Activated CD8-positive, alpha-beta T cell treated with anti-CD3 and anti-CD28 coated beads, Interleukin-2, amount 10 ng/mL, durations not matched to agents 7 days and 5 days (primary cell): ENCODE data around the gene SHISA5. TPM values are rescaled to one million over a fixed set of nuclear protein-coding genes. Genes with fewer than 3 reads are reported as not detected.

Experiments used
- ATAC-seq: fragments of 150-1000 bp; cut with Tn5 transposase; one replicate; pipeline ENCODE4 v1.10.0; 2021; ENCODE audit warnings: moderate library complexity
- CTCF ChIA-PET: fragments of 350-600 bp; sonication (Branson Sonifier 250); formaldehyde crosslinking; loops from one replicate; lab custom pipeline; 2021; ENCODE audit warnings: antibody characterized with exemption; lab: Charles Lee
- POLR2A ChIA-PET: fragments of 350-600 bp; sonication (Branson Sonifier 250); formaldehyde crosslinking; loops from one replicate; lab custom pipeline; 2021; ENCODE audit warnings: antibody characterized with exemption; lab: Charles Lee
- DNase-seq: peaks from one replicate; pipeline ENCODE4 v3.0.0-alpha.2; 2020
- H3K27ac Mint-ChIP-seq: one replicate; pipeline ENCODE4 v1.8.0; 2021; ENCODE audit warnings: mild to moderate bottlenecking, mixed read lengths
- H3K27me3 Mint-ChIP-seq: one replicate; pipeline ENCODE4 v1.8.0; 2021; ENCODE audit warnings: low read depth, mixed read lengths
- H3K36me3 Mint-ChIP-seq: one replicate; pipeline ENCODE4 v1.8.0; 2021; ENCODE audit warnings: low read depth, mixed read lengths
- H3K4me1 Mint-ChIP-seq: one replicate; pipeline ENCODE4 v1.8.0; 2021; ENCODE audit warnings: low read depth, mixed read lengths
- H3K4me3 Mint-ChIP-seq: one replicate; pipeline ENCODE4 v1.8.0; 2021; ENCODE audit warnings: mild to moderate bottlenecking, mixed read lengths
- H3K9me3 Mint-ChIP-seq: one replicate; pipeline ENCODE4 v1.8.0; 2022; ENCODE audit warnings: mixed read lengths; ENCODE audit not compliant: insufficient read depth
- total RNA-seq, 2 experiments: library from RNA; stranded (reverse); gene quantifications; one replicate each; pipeline ENCODE4 v1.2.3, GENCODE V29; 2021

Gene SHISA5
- total RNA-seq, 2 experiments from 2014 or later: 195 to 201 TPM

- ATAC-seq: no peak
- Mint-ChIP-seq H3K27ac (no peak overlapping the region), H3K36me3 (peaks cover 41% of the 10 kb centered on the region), H3K9me3 (no peaks in the 10 kb centered on the region), H3K4me1 (peaks cover 19% of the 10 kb centered on the region), H3K4me3 (no peak overlapping the region), H3K27me3 (no peaks in the 10 kb centered on the region)
- ChIA-PET CTCF (interaction anchor here (0.9 to 21.8 kb wide), 3 partner anchors 19 to 98 kb away, joined by 3 to 208 read pairs (median 4); partner anchors contain the start of genes CCDC51, PFKFB4 and TMA7), POLR2A (no interaction called here)
- DNase-seq: no peak
Measured at GRCh38 chr3:48459331-48459730, 44.6 kb downstream of the SHISA5 start.

DNA sequence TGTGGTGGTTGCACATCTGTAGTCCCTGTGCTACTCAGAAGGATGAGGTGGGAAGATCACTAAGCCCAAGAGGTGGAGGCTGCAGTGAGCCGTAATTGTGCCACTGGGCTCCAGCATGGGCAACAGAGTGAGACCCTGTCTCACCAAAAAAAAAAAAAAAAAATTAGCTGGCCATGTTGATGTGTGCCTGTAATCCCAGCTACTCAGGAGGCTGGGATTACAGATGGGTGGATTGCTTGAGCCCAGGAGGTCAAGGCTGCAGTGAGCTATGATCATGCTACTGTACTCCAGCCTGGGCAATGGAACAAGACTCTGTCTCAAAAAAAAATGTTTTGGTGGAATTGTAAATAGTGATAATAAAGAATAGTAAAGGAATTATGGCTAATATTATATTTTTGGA is 47.5 kb downstream of the SHISA5 start:
- no peaks in the 10 kb centered on the region for H3K27me3 Mint-ChIP-seq
- H3K4me3 Mint-ChIP-seq: no peak overlapping the region
- H3K36me3 Mint-ChIP-seq: peaks cover 56% of the 10 kb centered on the region
- DNase-seq (no peak), ATAC-seq (no peak)
- POLR2A ChIA-PET: interaction anchor here (0.6 to 2.7 kb wide), 3 partner anchors 10 to 58 kb away, joined by 3 to 13 read pairs (median 4); partner anchors contain the start of gene ATRIP
- CTCF ChIA-PET: interaction anchor here (0.6 to 21.8 kb wide), 4 partner anchors 20 to 158 kb away, joined by 3 to 208 read pairs (median 7); no protein-coding TSS in a partner anchor
- no peak overlapping the region for H3K27ac Mint-ChIP-seq
- no peaks in the 10 kb centered on the region for H3K9me3 Mint-ChIP-seq
- peaks cover 17% of the 10 kb centered on the region for H3K4me1 Mint-ChIP-seq

DNA sequence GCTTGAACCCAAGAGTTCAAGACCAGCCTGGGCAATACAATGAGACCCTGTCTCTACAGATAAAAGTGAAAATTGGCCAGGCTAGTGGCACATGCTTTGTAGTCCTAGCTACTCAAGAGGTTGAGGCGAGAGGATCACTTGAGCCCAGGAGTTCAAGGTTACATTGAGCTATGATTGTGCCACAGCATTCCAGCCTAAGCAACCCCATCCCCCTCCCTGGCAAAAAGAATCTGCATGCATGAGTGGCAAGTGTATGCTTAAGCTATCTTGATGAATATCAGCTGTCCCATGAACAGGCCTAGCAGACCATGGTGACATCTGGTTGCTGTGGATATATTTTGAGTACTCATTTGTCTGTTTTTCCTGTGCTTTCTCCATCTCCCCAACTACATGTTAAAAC is 52.7 kb downstream of the SHISA5 start:
- peaks cover 23% of the 10 kb centered on the region for H3K4me1 Mint-ChIP-seq
- H3K4me3 Mint-ChIP-seq: no peak overlapping the region
- H3K9me3 Mint-ChIP-seq: no peaks in the 10 kb centered on the region
- H3K36me3 Mint-ChIP-seq: peaks cover 47% of the 10 kb centered on the region
- ATAC-seq (no peak), DNase-seq (no peak)
- POLR2A ChIA-PET: interaction anchor here (0.6 kb wide), 1 partner anchor 21 kb away, joined by 3 read pairs; no protein-coding TSS in a partner anchor
- CTCF ChIA-PET: interaction anchor here (1.2 to 21.8 kb wide), 3 partner anchors 10 to 98 kb away, joined by 3 to 208 read pairs (median 6); no protein-coding TSS in a partner anchor
- no peak overlapping the region for H3K27ac Mint-ChIP-seq
- no peaks in the 10 kb centered on the region for H3K27me3 Mint-ChIP-seq

DNA sequence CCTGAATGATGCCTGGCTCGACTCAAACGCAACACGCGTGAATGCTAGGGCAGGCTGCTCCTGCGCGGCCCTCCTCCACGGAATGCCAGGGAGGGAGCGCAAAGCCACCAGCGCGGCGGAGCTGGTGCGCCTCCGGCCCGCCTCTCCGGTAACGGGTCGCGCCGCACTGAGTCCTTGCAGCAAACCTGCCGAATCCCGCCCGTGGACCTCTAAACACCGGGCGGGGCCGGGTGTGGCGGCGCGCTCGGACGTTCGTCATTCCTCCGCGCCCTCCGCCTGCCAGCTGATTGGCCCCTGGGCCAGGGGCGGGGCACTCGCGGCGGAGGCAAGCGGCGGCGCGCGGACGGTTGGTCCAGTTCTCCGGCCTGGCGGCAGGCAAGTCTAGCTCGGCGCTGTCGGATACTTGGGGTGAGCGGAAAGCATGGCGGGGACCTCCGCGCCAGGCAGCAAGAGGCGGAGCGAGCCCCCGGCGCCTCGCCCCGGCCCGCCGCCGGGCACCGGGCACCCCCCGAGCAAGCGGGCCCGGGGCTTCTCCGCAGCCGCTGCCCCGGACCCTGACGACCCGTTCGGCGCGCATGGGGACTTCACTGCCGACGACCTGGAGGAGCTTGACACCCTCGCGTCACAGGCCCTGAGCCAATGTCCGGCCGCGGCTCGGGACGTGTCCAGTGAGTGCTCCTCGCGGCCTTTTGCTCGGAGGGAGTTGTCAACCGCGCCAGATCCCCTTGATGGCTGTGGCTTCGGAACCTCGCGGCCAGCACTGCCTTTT is 57.4 kb downstream of the SHISA5 start, which contains the start of gene ATRIP:
TSS of gene ATRIP (plus strand) at position 313 of the 769 bp plus-strand sequence. CDS start at position 422, 109 bp downstream.
- ChIA-PET POLR2A (interaction anchor here (0.8 to 5.0 kb wide), 10 partner anchors 9 to 146 kb away, joined by 3 to 31 read pairs (median 6); a partner anchor contains a TSS), CTCF (interaction anchor here (0.8 to 21.8 kb wide), 6 partner anchors 10 to 107 kb away, joined by 3 to 208 read pairs (median 9); no protein-coding TSS in a partner anchor)
- Mint-ChIP-seq H3K4me3 (peak within 1 kb of the TSS; percentile 84), H3K27ac (peak within 1 kb of the TSS; percentile 87), H3K27me3 (no peaks in the 10 kb centered on the region), H3K9me3 (no peaks in the 10 kb centered on the region), H3K36me3 (peaks cover 46% of the 10 kb centered on the region), H3K4me1 (peaks cover 46% of the 10 kb centered on the region)
- ATAC-seq (peak; percentile 97), DNase-seq (peak; percentile 89)

GRCh38 chr3:48446043-48446424 is 57.9 kb downstream of the SHISA5 start:
- H3K4me1 Mint-ChIP-seq: peaks cover 48% of the 10 kb centered on the region
- DNase-seq (no peak), ATAC-seq (peak; percentile 2)
- peaks cover 43% of the 10 kb centered on the region for H3K36me3 Mint-ChIP-seq
- H3K4me3 Mint-ChIP-seq: peak overlapping the region; percentile 84
- ChIA-PET CTCF (interaction anchor here (0.8 to 21.8 kb wide), 7 partner anchors 10 to 111 kb away, joined by 3 to 208 read pairs (median 10); partner anchors contain the start of gene PFKFB4), POLR2A (interaction anchor here (0.8 to 5.0 kb wide), 9 partner anchors 10 to 145 kb away, joined by 3 to 31 read pairs (median 6); a partner anchor contains a TSS)
- peak overlapping the region; percentile 85 for H3K27ac Mint-ChIP-seq
- no peaks in the 10 kb centered on the region for H3K9me3 Mint-ChIP-seq
- no peaks in the 10 kb centered on the region for H3K27me3 Mint-ChIP-seq

DNA sequence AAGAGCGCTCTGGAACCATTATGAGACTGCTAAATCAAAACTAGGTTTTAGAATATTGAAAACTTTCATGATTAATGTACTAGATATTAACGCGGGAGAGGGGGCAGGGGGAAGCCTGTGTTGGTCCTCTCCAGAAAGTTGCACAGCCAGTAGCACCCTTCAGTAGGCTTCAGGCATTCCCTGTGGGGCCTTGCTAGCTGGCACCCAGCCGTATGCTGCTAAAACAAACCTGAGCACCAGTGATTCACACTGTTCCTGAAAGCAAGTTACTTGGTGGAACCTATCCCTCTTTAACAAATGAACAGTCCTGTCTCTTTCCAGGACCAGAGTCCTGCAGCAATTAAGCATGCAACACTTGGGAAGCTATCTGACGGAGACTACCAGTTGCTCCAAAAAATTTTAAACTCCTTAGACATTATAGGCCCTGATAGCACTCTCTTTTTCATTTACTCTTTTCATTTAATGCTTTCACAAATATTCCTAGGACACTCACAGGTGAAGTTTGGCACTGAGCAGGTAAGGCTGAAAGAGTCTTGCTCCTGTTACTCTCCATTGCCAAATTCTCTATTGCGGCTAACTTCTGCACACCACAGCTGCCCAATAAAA is 58.6 kb downstream of the SHISA5 start:
- peaks cover 48% of the 10 kb centered on the region for H3K4me1 Mint-ChIP-seq
- POLR2A ChIA-PET: interaction anchor here (1.1 to 5.0 kb wide), 5 partner anchors 9 to 28 kb away, joined by 3 to 31 read pairs (median 6); a partner anchor contains a TSS
- H3K27ac Mint-ChIP-seq: peak overlapping the region; percentile 85
- H3K4me3 Mint-ChIP-seq: peak overlapping the region; percentile 84
- no peaks in the 10 kb centered on the region for H3K9me3 Mint-ChIP-seq
- H3K36me3 Mint-ChIP-seq: peaks cover 47% of the 10 kb centered on the region
- DNase-seq: no peak
- CTCF ChIA-PET: interaction anchor here (0.8 to 21.8 kb wide), 7 partner anchors 9 to 172 kb away, joined by 3 to 208 read pairs (median 10); partner anchors contain the start of gene PFKFB4
- no peaks in the 10 kb centered on the region for H3K27me3 Mint-ChIP-seq
- no peak for ATAC-seq

- CTCF ChIA-PET: interaction anchor here (0.8 to 3.6 kb wide), 5 partner anchors 9 to 116 kb away, joined by 4 to 19 read pairs (median 10); no protein-coding TSS in a partner anchor
- ATAC-seq (no peak), DNase-seq (no peak)
- Mint-ChIP-seq H3K9me3 (no peaks in the 10 kb centered on the region), H3K27ac (peak overlapping the region; percentile 69), H3K4me1 (peaks cover 43% of the 10 kb centered on the region), H3K4me3 (peak overlapping the region; percentile 97), H3K27me3 (no peaks in the 10 kb centered on the region), H3K36me3 (peaks cover 40% of the 10 kb centered on the region)
- POLR2A ChIA-PET: interaction anchor here (0.6 to 1.2 kb wide), 5 partner anchors 25 to 201 kb away, joined by 3 to 6 read pairs (median 3); partner anchors contain the start of genes PFKFB4 and ZNF589
Measured at GRCh38 chr3:48441940-48442339, 62.0 kb downstream of the SHISA5 start.

GRCh38 chr3:48440590-48440958 is 63.4 kb downstream of the SHISA5 start:
- peaks cover 34% of the 10 kb centered on the region for H3K4me1 Mint-ChIP-seq
- H3K27ac Mint-ChIP-seq: peak overlapping the region; percentile 96
- ChIA-PET CTCF (interaction anchor here (1.2 to 3.6 kb wide), 16 partner anchors 10 to 171 kb away, joined by 3 to 34 read pairs (median 7); partner anchors contain the start of gene PLXNB1), POLR2A (interaction anchor here (0.6 to 2.6 kb wide), 16 partner anchors 12 to 379 kb away, joined by 3 to 21 read pairs (median 4); partner anchors contain the start of genes SHISA5 and ZNF589)
- peak; percentile 3 for ATAC-seq
- peaks cover 37% of the 10 kb centered on the region for H3K36me3 Mint-ChIP-seq
- DNase-seq: peak; percentile 40
- H3K27me3 Mint-ChIP-seq: no peaks in the 10 kb centered on the region
- H3K9me3 Mint-ChIP-seq: no peaks in the 10 kb centered on the region
- peak overlapping the region; percentile 97 for H3K4me3 Mint-ChIP-seq

DNA sequence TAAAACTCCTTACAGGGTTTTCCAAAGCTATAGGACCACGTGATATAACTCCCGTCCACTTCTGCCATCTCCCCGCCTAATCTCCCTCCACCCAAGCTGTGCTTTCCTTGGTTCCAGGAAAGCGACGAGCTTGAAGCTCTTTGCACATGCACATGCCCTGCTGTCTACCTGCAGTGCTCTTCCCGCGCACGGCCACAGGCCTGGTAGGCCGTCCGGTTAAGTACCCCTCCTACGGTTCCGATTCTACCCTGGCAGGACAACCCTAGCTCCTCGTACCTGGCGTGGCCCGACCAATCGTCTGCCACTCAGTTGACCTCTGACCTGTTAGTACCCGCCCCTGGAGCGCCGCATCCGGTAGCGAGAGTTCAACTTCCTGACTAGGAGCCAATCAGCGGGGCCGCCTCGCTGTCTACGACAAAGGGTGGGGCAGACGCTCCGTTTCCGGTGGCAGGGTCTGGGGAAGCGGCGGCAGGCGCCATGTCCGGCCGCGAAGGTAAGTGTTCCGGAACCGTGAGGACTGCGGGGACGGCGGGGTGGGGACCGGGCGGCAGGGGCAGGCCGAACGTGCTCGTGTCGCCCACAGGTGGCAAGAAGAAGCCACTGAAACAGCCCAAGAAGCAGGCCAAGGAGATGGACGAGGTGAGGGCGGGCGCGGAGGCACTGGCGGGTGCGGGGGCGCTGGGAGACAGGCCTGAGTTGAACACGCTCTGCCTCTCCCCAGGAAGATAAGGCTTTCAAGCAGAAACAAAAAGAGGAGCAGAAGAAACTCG is 64.0 kb downstream of the SHISA5 start, which contains the start of the genes CCDC51 and TMA7:
TSS of gene CCDC51 (minus strand) at position 300 of the 770 bp plus-strand sequence. CDS start 4,991 bp downstream, outside the sequence.
TSS of gene TMA7 (plus strand) at position 438 of the 770 bp plus-strand sequence. CDS start at position 478, 40 bp downstream.
- Mint-ChIP-seq H3K4me1 (peaks cover 34% of the 10 kb centered on the region), H3K9me3 (no peaks in the 10 kb centered on the region), H3K27ac (peak within 1 kb of the TSS; percentile 96), H3K4me3 (peak within 1 kb of the TSS; percentile 97), H3K27me3 (no peaks in the 10 kb centered on the region), H3K36me3 (peaks cover 37% of the 10 kb centered on the region)
- ATAC-seq (peak; percentile 96), DNase-seq (peak; percentile 99)
- POLR2A ChIA-PET: interaction anchor here (0.6 to 2.6 kb wide), 30 partner anchors 9 to 252 kb away, joined by 3 to 21 read pairs (median 4); partner anchors contain the start of genes CDC25A, SHISA5 and ZNF589
- CTCF ChIA-PET: interaction anchor here (0.8 to 3.6 kb wide), 28 partner anchors 10 to 393 kb away, joined by 3 to 34 read pairs (median 4); partner anchors contain the start of genes PFKFB4 and PLXNB1

GRCh38 chr3:48437812-48438211 is 66.2 kb downstream of the SHISA5 start:
- CTCF ChIA-PET: interaction anchor here (0.8 to 8.4 kb wide), 8 partner anchors 16 to 243 kb away, joined by 3 to 342 read pairs (median 44); partner anchors contain the start of gene ATRIP
- ATAC-seq: no peak
- Mint-ChIP-seq H3K27me3 (no peaks in the 10 kb centered on the region), H3K4me3 (no peak overlapping the region), H3K9me3 (no peaks in the 10 kb centered on the region), H3K27ac (no peak overlapping the region), H3K4me1 (peaks cover 44% of the 10 kb centered on the region), H3K36me3 (peaks cover 29% of the 10 kb centered on the region)
- DNase-seq: no peak
- POLR2A ChIA-PET: no interaction called here
